Trophoblast cell (in vitro differentiated cells and primary cell): Measurements from ENCODE around the gene EFNA3.

Source experiments
- DNase-seq, 2 donors: peaks; one replicate each; pipeline ENCODE4 v3.0.0-alpha.2; 2016
- H2AFZ ChIP-seq: 2 replicates; pipeline ENCODE4 v1.6.1; 2013; ENCODE audit warnings: low read length, moderate library complexity, mild to moderate bottlenecking; ENCODE audit not compliant: insufficient read depth, poor library complexity
- H2AK5ac ChIP-seq: 2 replicates; pipeline ENCODE4 v1.6.1; 2013; ENCODE audit warnings: mild to moderate bottlenecking, low read length
- H2BK120ac ChIP-seq: 2 replicates; pipeline ENCODE4 v1.6.1; 2013; ENCODE audit warnings: low read length, mild to moderate bottlenecking, moderate library complexity; ENCODE audit not compliant: insufficient read depth, poor library complexity
- H2BK12ac ChIP-seq: 2 replicates; pipeline ENCODE4 v1.6.1; 2013; ENCODE audit warnings: mild to moderate bottlenecking, low read length, moderate library complexity
- H2BK5ac ChIP-seq: 2 replicates; pipeline ENCODE4 v1.6.1; 2013; ENCODE audit warnings: low read length, low read depth, moderate library complexity, mild to moderate bottlenecking; ENCODE audit not compliant: poor library complexity
- H3K14ac ChIP-seq: 2 replicates; pipeline ENCODE4 v1.6.1; 2013; ENCODE audit warnings: mild to moderate bottlenecking, low read length
- H3K18ac ChIP-seq: 2 replicates; pipeline ENCODE4 v1.6.1; 2013; ENCODE audit warnings: mild to moderate bottlenecking, low read length
- H3K23ac ChIP-seq: 2 replicates; pipeline ENCODE4 v1.6.1; 2013; ENCODE audit warnings: low read length
- H3K27ac ChIP-seq: 2 replicates; pipeline ENCODE4 v1.5.1; 2013; ENCODE audit warnings: low read depth, mild to moderate bottlenecking, inconsistent platforms, low read length, moderate library complexity
- H3K27me3 ChIP-seq: 2 replicates; pipeline ENCODE4 v1.6.1; 2013; ENCODE audit warnings: inconsistent platforms, mild to moderate bottlenecking, low read length, moderate library complexity; ENCODE audit not compliant: insufficient read depth
- H3K36me3 ChIP-seq, 2 experiments: 1 replicate in 1 of 2; 2 replicates in 1 of 2; pipeline ENCODE4 v1.6.1; 2013; ENCODE audit warnings: low read length in 2 of 2, mild to moderate bottlenecking in 2 of 2, moderate library complexity in 1 of 2; ENCODE audit not compliant: insufficient read depth in 2 of 2, control insufficient read depth in 1 of 2
- H3K4ac ChIP-seq: 2 replicates; pipeline ENCODE4 v1.6.1; 2013; ENCODE audit warnings: low read depth, mild to moderate bottlenecking, low read length, moderate library complexity
- H3K4me1 ChIP-seq, 2 experiments: 1 replicate in 1 of 2; 2 replicates in 1 of 2; pipeline ENCODE4 v1.6.1; 2013; ENCODE audit warnings: low read length in 2 of 2, mild to moderate bottlenecking in 2 of 2, moderate library complexity in 1 of 2; ENCODE audit not compliant: insufficient read depth in 2 of 2, control insufficient read depth in 1 of 2
- H3K4me2 ChIP-seq: 2 replicates; pipeline ENCODE4 v1.6.1; 2013; ENCODE audit warnings: inconsistent platforms, mild to moderate bottlenecking, low read length, moderate library complexity
- H3K4me3 ChIP-seq: 2 replicates; pipeline ENCODE4 v1.5.1; 2013; ENCODE audit warnings: mild to moderate bottlenecking, low read depth, low read length, inconsistent platforms
- H3K79me1 ChIP-seq: one replicate; pipeline ENCODE4 v1.6.1; 2013; ENCODE audit warnings: low read length
- H3K79me2 ChIP-seq: 2 replicates; pipeline ENCODE4 v1.6.1; 2013; ENCODE audit warnings: low read length, mild to moderate bottlenecking; ENCODE audit not compliant: control insufficient read depth, insufficient read depth, poor library complexity
- H3K9ac ChIP-seq: 2 replicates; pipeline ENCODE4 v1.6.1; 2013; ENCODE audit warnings: mild to moderate bottlenecking, low read length
- H3K9me3 ChIP-seq: 2 replicates; pipeline ENCODE4 v1.6.1; 2013; ENCODE audit warnings: low read depth, mild to moderate bottlenecking, control low read depth, inconsistent platforms, low read length; ENCODE audit not compliant: insufficient read depth
- H4K12ac ChIP-seq: 2 replicates; pipeline ENCODE4 v1.6.1; 2013; ENCODE audit warnings: low read depth, mild to moderate bottlenecking, low read length, moderate library complexity
- H4K8ac ChIP-seq: 2 replicates; pipeline ENCODE4 v1.6.1; 2013; ENCODE audit warnings: low read depth, mild to moderate bottlenecking, low read length, moderate library complexity
- H4K91ac ChIP-seq: one replicate; pipeline ENCODE4 v1.6.1; 2013; ENCODE audit warnings: low read depth, mild to moderate bottlenecking, low read length, moderate library complexity
- WGBS: extraction: QIAGEN DNeasy Blood & Tissue Kit; methylation state at CpG from one replicate; pipeline ENCODE4 v1.1.7; 2013; ENCODE audit warnings: missing lambda C conversion rate; ENCODE audit not compliant: insufficient read length, insufficient coverage; ENCODE audit errors: extremely low coverage; 5-methylcytosine and 5-hydroxymethylcytosine counted together

The EFNA3 gene

GRCh38 chr1:155053531-155054105 is 25.0 kb upstream of the EFNA3 start:
- Histone ChIP-seq H4K8ac (no peak overlapping the region), H2AK5ac (no peak overlapping the region), H3K14ac (no peak overlapping the region), H4K91ac (no peak overlapping the region), H3K36me3 (peaks cover 3 to 4% of the 10 kb centered on the region in 2 experiments), H3K9ac (no peak overlapping the region), H3K79me2 (peaks cover 4% of the 10 kb centered on the region), H3K18ac (no peak overlapping the region), H3K23ac (peak overlapping the region; percentile 42), H2BK12ac (no peak overlapping the region), H3K27ac (no peak overlapping the region), H3K4me1 (peaks cover 18 to 27% of the 10 kb centered on the region in 2 experiments), H2BK5ac (no peak overlapping the region), H3K4ac (no peak overlapping the region), H4K12ac (no peak overlapping the region), H2AFZ (no peak overlapping the region), H2BK120ac (no peak overlapping the region), H3K4me3 (no peak overlapping the region), H3K27me3 (no peaks in the 10 kb centered on the region), H3K79me1 (peaks cover 7% of the 10 kb centered on the region), H3K9me3 (no peaks in the 10 kb centered on the region), H3K4me2 (no peak overlapping the region)
- no CpG with 5 or more reads among the region's 7 CpGs for WGBS
- peak; percentile 21 to 63 for DNase-seq

GRCh38 chr1:155057104-155057503 is 21.5 kb upstream of the EFNA3 start:
- H3K4me2 ChIP-seq, result no peak overlapping the region
- H2AK5ac ChIP-seq, result no peak overlapping the region
- no CpG with 5 or more reads among the region's 8 CpGs for WGBS
- no peak overlapping the region for H3K4me3 ChIP-seq
- peaks cover 4 to 8% of the 10 kb centered on the region in 2 experiments for H3K4me1 ChIP-seq
- no peak for DNase-seq
- no peak overlapping the region for H4K8ac ChIP-seq
- H3K4ac ChIP-seq, result no peak overlapping the region
- H3K27me3 ChIP-seq, result no peaks in the 10 kb centered on the region
- H3K79me2 ChIP-seq, result no peaks in the 10 kb centered on the region
- no peaks in the 10 kb centered on the region for H3K9me3 ChIP-seq
- H4K12ac ChIP-seq, result no peak overlapping the region
- H3K79me1 ChIP-seq, result no peaks in the 10 kb centered on the region
- H3K27ac ChIP-seq, result no peak overlapping the region
- no peak overlapping the region for H3K23ac ChIP-seq
- H3K9ac ChIP-seq, result no peak overlapping the region
- H2BK120ac ChIP-seq, result no peak overlapping the region
- H2AFZ ChIP-seq, result no peak overlapping the region
- peaks cover 3 to 4% of the 10 kb centered on the region in 2 experiments for H3K36me3 ChIP-seq
- H2BK5ac ChIP-seq, result no peak overlapping the region
- no peak overlapping the region for H3K14ac ChIP-seq
- H3K18ac ChIP-seq, result no peak overlapping the region
- H2BK12ac ChIP-seq, result no peak overlapping the region
- no peak overlapping the region for H4K91ac ChIP-seq

- Histone ChIP-seq H2AK5ac (no peak overlapping the region), H3K23ac (no peak overlapping the region), H4K12ac (no peak overlapping the region)
These were observed 20.8 kb upstream of the EFNA3 start for GRCh38 chr1:155057788-155058211.

GRCh38 chr1:155060736-155061135 is 17.9 kb upstream of the EFNA3 start:
- Histone ChIP-seq H3K4me3 (no peak overlapping the region), H3K4me1 (peaks cover 7 to 12% of the 10 kb centered on the region in 2 experiments), H2AK5ac (no peak overlapping the region), H3K23ac (no peak overlapping the region), H3K79me2 (peaks cover 5% of the 10 kb centered on the region), H3K4me2 (no peak overlapping the region), H2BK120ac (no peak overlapping the region), H2AFZ (no peak overlapping the region), H3K9ac (no peak overlapping the region), H3K27me3 (no peaks in the 10 kb centered on the region), H4K12ac (no peak overlapping the region), H4K8ac (no peak overlapping the region), H3K79me1 (peaks cover 6% of the 10 kb centered on the region), H4K91ac (no peak overlapping the region), H3K27ac (no peak overlapping the region), H2BK12ac (no peak overlapping the region), H3K9me3 (no peaks in the 10 kb centered on the region), H3K14ac (no peak overlapping the region), H3K18ac (no peak overlapping the region), H2BK5ac (no peak overlapping the region), H3K36me3 (peaks cover under 1 to 4% of the 10 kb centered on the region in 2 experiments), H3K4ac (no peak overlapping the region)
- WGBS, result no CpG with 5 or more reads among the region's 8 CpGs
- DNase-seq, result no peak

More at GRCh38 chr1:155057788-155058211, 20.8 kb upstream of the EFNA3 start:
- H3K36me3 ChIP-seq, result peaks cover 3 to 4% of the 10 kb centered on the region in 2 experiments
- no peak overlapping the region for H2BK120ac ChIP-seq
- no peaks in the 10 kb centered on the region for H3K9me3 ChIP-seq
- no peak for DNase-seq
- H3K79me2 ChIP-seq, result no peaks in the 10 kb centered on the region
- no peak overlapping the region for H2BK12ac ChIP-seq
- no peaks in the 10 kb centered on the region for H3K79me1 ChIP-seq
- H3K9ac ChIP-seq, result no peak overlapping the region
- no peak overlapping the region for H3K27ac ChIP-seq
- peaks cover 5 to 13% of the 10 kb centered on the region in 2 experiments for H3K4me1 ChIP-seq
- H4K8ac ChIP-seq, result no peak overlapping the region
- no peak overlapping the region for H3K18ac ChIP-seq
- no peaks in the 10 kb centered on the region for H3K27me3 ChIP-seq
- H2BK5ac ChIP-seq, result no peak overlapping the region
- H4K91ac ChIP-seq, result no peak overlapping the region
- no peak overlapping the region for H3K4ac ChIP-seq
- no CpG with 5 or more reads among the region's 13 CpGs for WGBS
- H2AFZ ChIP-seq, result no peak overlapping the region
- H3K4me2 ChIP-seq, result no peak overlapping the region
- H3K14ac ChIP-seq, result no peak overlapping the region
- no peak overlapping the region for H3K4me3 ChIP-seq
